Activated naive CD4-positive, alpha-beta T cell treated with Interleukin-2 at 50 U/mL for 16 hours (primary cell): ENCODE data around the gene ANKAR.
"Not testable (repeated sequence)": the region's sequence is repeated elsewhere in the genome, so short reads cannot be mapped to it uniquely, and the experiment has no call there.

Source experiments
- DNase-seq: peaks from one replicate; pipeline ENCODE4 v3.0.0-alpha.2; 2020

Gene ANKAR

DNA sequence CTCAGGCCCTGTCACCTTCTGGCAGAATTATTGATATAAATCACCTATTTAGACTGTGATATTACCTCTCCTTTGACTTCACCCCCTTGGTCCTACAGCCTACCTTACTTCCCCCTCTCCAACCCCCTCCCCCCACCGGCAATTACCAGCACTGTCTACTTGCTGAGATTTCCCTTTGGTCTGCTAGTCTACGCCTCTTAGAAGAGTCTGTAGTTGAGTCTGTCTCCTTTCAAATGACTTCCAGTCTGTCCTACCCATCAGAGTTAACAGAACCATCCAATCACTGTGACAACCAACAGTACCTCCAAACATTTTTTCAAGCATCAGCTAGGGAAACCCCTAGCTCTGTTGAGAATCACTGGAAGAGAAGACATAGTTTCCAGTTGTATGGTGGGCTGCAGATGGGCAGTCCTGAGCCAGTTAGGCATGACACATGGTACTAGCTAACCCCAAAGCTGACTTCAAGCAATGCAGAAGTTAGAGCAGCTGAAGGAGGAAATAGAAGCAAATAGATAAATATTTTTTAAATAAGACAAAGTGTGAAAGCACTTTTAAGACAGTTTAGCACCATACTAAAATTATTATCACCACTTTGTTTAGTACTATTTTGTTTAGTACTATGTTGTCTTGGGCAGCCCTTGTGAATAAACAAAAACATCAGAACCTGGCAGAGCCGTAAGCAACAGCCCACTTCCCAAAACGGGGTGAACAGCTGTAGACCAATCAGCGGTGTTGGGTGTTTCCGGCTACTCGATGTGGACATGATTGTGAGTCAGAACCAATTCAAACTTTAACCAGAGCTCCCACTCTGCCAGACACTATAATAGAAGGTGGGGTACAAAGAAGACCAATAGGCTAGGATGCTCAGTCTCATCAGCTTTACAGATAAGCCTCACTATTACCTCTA is 15.9 kb upstream of the ANKAR start:
- no peak for DNase-seq

DNA sequence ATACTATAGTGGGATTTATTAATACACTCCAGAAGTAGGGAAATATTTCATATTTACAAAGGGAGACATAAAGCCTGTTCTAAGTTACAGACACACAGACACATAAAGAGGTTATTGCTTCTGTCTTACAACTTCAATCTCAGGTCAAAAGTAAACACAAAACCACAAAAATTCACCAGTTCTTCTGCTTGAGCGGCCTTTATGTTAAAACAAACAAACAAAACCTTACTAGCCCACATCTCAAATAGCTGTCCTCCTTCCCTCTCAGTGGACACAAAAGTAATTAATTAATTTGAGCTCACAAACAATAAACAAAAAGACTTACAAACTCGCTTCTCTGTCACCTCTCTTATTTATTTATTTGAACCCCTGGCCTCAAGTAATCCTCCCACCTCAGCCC is 14.7 kb upstream of the ANKAR start:
- no peak for DNase-seq

DNA sequence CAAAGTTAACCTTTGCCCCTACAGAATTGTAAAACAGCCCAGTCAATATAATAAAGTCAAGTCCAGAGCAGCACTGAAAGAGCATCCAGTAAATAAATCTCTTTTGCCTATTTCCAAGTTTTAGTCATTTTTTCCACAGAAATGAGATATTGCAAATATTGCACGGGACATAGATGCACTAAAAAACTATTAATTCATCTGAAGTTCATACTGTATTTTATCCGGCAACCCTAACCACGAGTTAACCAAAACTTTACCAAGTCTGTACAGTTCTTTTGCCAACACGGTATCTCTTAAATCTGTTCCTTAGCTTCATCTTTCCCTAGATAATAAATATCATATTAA is 13.7 kb upstream of the ANKAR start:
- DNase-seq = no peak

DNA sequence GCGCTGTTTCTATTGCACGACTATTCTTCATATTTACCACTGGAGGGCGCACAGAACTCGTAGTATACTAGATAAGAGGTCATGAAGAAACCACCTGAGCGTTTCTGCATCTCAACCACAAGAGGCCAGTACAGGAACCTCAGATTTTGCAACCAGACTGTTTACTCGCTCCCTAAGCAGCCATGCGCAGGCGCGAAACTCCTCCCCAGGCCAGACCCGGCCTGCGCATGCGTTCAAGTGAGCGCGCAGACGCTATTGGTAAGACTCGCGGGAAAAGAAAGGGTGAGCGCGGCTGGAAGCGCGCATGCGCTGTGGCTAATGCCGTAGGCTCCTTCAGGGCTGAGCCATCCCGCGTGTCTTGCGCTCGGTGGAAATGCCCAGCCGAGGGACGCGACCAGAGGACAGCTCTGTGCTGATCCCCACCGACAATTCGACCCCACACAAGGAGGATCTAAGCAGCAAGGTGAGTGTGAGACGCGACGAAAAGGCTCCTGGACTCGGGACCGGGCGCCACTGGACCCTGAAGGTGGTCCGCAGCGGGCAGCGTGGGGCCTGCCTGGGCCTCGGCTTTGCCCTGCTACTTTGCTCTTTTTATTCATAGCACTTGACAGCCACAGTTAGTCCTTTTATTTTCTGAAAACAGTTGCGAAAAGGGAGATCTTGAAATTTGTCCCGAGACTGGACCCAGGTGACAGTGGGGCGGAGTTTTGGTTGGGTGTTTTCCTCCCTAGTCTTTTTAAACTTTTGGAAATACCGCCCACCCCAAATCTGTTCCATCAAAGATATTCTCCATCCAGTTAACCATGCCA is 13.1 kb upstream of the ANKAR start, which contains the start of gene ASNSD1:
Gene ASNSD1 (plus strand): TSS at position 312 of the 809 bp plus-strand sequence. CDS start 4,674 bp downstream, outside the sequence.
- DNase-seq = peak; percentile 98

DNA sequence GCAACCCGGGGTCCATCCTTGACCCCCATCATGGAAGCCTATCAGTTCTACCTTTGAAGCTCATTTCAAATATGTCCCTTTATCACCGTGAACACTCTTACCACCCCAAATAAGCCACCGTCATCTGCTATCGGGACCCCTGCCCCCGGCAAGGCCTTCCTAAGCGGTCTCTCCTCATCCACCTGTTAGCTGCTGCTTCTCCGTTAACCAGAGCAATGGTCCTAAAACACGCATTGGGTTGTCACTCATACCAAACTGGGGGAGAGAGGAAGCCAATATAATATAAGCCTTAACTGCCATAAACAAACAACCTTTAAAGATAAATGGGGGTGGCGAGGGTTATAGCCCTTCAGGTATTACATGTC is 12.5 kb upstream of the ANKAR start:
- no peak for DNase-seq

DNA sequence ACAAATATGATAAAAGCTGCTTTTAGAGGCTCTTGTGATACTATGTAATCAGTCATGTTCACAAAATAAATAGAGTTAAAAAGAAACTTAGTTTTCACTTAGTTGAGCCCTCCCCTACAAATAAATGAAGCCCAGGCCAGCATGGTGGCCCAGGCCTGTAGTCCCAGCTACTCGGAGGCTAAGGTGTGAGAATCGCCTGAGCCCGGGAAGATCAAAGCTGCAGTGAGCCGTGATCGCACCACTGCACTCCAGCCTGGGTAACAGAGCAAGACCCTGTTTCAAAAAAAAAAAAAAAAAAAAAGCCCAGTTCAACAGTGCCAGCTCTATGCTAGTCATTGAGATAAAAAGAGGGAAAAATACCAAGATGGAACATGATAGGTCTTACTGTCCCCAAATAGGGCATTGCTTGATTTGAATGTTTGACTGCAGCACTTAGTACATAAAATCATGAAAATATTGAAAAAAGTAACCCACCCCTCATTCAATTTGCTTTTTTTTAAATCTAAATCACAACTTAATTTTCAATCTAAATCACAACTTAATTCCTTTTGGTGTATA is 11.7 kb upstream of the ANKAR start:
- no peak for DNase-seq

DNA sequence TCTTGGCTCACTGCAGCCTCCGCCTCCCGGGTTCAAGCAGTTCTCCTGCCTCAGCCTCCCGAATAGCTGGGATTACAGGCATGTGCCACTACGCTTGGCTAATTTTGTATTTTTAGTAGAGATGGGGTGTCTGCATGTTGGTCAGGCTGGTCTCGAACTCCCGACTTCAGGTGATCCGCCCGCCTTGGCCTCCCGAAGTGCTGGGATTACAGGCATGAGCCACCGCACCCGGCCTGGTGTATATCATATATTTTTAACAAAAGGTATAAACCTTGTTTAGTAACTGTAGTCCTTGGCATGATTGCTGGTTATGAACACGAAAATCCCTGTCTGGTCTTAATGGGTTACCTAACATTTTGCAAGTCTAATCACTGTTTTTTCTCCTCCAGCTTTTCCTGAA is 11.2 kb upstream of the ANKAR start:
- not testable (repeated sequence) for DNase-seq

DNA sequence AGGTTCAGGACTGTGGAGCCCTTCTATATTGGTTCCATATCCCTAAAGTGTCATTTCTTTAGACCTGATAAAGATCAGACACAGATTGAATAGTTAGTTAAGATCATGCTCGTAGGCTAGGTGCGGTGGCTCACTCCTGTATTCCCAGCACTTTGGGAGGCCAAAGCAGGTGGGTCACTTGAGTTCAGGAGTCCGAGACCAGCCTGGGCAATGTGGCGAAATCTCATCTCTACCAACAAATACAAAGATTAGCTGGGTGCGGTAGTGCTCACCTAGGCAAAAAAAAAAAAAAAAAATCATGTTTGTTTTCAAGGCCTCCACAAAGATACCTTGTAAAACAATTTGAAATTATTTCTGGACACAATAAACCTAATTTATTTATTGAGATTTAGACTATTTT is 4.6 kb upstream of the ANKAR start:
- no peak for DNase-seq

DNA sequence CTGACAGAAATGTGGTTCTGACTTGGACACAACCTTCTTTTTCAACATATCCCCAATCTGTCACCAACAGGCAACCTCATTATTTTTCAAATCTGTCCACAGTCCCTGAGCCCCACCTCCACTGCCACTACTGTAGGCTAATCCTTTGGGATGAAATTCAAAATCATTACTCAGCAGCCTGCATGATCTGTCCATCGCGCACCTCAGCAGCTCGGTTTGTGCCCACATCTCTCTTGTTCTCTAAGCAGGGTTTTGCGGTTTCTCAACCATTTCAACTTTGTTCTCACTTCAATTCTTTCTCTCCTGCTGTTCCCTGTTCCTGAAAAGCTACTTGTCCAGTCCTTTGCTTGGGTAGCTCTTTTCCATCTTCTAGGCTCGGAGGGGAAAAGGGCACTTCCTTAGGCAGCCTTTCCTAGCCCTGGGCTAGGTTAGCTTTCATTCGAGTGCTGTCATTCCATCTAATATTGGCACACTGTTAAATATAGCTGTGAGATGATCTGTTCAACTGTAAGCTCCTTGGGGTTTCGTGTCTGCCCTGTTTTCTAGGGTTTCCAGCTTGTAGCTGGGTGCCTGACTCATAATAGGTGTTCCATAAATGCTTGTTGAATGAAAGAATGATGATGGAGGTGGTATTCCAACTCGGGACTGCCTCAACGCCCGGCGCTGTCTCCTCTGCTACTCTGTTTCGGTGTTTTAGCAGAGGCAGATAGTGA is 653 bp upstream of the ANKAR start:
- no peak for DNase-seq

DNA sequence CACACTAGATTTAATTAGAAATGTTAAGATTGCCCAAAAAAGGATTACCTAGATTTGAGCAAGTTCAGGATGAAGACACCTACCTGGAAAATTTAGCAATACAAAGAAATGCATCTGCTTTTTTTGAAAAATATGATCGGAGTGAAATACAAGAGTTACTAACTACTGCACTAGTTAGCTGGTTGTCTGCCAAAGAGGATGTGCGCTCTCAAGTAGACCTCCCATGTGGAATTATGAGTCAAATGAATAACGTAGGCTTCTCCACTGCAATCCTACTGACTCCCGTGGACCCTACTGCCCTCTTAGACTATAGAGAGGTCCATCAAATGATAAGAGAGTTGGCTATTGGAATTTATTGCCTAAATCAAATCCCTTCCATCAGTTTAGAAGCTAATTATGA is 2.0 kb downstream of the ANKAR start:
- no peak for DNase-seq

DNA sequence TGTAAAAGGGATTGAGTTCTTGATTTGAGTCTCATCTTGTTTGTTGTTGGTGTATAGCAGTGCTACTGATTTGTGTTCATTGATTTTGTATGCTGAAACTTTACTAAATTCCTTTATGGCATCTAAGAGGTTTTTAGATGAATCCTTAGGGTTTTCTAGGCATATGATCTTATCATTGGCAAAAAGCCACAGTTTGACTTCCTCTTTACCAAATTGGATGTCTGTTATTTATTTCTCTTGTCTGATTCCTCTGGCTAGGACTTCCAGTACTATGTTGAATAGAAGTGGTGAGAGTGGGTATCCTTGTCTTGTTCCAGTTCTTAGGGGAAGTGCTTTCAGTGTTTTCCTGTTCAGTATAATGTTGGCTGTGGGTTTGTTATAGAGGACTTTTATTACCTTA is 4.8 kb downstream of the ANKAR start:
- DNase-seq = no peak

DNA sequence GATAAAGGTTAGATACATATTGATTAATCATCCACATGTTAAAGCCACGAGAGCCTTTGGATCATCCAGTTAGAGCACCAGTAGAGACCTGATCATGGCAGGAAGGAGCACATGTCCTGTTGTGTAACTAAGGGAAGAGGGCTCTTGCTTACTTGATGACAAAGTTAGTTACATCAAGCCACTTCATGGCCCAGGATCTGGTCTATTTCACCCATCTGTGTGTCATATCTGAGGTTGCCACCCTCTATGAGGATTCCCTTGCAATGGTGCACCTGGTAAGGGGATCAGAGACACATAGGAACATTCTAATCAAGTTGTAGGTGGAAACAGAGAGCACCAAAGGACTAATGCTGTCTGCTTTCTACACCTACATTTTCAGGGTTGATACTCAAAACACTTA is 6.7 kb downstream of the ANKAR start:
- DNase-seq = no peak

DNA sequence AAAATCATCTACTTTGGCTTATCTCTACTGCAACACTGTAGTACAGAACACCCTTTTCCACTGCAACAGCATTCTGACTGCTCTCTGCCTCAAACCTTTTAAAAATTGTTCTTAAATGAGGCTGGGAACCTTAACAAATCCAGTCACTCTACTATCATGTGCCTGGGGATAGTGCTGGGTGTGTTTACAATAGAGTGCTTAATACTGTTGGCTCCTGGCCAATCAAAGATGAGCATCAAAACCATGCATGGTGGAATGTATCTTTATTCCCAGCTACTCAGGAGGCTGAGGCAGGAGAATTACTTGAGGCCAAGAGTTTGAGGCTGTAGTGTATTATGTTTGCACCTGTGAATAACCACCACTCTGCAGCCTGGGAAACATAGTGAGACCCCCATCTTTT is 7.4 kb downstream of the ANKAR start:
- no peak for DNase-seq

DNA sequence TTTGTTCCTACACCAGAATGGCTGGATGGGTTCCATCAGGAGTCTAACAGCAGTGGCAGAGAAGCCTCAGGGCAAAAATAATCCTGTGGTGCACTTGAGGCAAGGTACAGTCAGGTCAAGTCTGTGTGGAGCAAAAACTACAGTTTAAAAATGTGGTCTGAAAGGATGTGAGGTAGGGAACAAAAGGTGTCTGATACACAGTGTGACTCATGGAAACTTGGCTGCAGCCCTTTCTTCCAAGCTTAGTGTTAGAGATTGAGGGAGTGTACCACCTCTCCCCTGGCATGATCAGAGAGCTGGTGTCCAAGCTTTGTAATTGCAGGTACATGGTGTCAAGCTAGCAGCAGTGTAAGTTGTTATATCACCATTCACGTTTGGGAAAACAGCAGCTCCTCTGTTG is 8.9 kb downstream of the ANKAR start:
- no peak for DNase-seq

DNA sequence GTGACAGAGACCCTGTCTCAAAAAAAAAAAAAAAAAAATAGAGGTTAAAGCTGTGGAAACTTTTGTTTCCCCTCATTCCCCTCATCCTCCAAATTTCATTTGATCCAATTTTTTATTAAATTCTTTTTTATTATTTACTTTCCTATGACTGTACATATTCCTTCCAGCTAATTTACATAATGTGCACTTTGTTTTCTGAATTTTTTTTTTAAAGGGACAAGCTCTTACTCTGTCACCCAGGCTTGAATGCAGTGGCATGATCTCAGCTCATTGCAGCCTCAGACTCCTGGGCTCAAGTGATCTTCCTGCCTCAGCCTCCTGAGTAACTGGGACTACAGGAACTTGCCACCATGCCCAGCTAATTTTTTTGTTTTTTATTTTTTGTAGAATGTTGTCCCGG is 10.3 kb downstream of the ANKAR start:
- no peak for DNase-seq

DNA sequence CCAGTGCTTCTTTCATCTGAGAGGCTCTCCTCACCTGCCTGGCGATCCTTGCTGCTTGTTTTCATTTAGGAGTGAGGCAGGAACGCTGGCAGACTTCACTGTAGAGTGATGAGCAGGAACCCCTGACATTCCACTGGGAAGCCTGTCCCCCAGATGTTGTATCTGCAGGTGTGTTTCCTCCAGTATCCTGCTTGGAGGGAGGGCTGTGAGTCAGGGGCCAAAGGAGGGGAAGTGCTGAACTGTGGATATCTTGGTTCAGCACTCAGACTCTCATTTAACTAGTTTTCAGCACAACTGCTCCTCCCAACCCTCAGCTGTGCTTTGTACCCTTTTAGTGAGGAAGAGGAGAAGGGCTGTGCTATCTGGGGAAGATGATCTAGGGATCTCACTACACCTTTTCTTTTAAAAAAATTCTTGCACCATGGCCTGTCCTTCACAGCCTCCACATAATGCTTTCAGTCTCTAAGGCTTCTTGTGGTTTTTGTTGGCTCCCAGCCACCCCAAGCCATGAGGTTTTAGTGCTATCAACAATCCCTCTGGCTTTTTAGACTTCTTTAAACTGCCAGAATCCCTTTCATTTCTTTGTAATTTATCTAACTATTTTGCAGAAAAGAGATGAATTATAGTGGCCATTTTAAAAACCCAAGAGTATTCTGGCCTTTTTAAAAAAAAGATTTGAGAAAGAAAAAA is 11.2 kb downstream of the ANKAR start:
- no peak for DNase-seq

DNA sequence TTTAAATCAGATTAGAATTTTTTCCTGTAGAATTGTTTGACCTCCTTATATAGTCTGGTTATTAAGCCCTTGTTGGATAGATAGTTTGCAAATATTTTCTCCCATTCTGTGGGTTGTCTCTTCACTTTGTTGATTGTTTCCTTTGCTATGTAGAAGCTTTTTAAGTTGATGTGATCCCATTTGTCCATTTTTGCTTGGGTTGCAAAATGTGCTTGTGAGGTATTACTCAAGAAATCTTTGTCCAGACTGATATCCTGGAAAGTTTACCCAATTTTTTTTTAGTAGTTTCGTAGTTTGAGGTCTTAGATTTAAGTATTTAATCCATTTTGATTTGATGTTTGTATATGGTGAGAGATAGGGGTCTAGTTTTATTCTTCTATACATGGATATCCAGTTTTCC is 13.3 kb downstream of the ANKAR start:
- not testable (repeated sequence) for DNase-seq

DNA sequence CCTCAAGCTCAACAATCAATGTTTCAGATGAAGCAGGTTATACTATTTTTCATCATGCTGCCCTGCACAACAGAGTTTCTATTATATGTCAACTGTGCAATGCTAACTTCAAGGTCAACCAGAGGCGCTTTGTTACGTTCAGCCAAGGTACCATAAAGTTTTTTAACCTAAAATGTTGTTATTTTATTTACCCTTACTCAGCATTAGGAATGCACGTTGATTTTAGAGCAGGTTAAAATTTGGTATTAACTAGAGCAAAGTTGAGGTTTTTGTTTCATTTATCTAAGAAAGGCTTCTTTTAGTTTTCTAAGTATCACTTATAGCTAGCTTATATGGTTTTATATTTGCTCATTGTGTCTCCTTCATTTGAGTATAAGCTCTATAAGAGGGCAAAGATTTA is 21.8 kb downstream of the ANKAR start:
- no peak for DNase-seq

DNA sequence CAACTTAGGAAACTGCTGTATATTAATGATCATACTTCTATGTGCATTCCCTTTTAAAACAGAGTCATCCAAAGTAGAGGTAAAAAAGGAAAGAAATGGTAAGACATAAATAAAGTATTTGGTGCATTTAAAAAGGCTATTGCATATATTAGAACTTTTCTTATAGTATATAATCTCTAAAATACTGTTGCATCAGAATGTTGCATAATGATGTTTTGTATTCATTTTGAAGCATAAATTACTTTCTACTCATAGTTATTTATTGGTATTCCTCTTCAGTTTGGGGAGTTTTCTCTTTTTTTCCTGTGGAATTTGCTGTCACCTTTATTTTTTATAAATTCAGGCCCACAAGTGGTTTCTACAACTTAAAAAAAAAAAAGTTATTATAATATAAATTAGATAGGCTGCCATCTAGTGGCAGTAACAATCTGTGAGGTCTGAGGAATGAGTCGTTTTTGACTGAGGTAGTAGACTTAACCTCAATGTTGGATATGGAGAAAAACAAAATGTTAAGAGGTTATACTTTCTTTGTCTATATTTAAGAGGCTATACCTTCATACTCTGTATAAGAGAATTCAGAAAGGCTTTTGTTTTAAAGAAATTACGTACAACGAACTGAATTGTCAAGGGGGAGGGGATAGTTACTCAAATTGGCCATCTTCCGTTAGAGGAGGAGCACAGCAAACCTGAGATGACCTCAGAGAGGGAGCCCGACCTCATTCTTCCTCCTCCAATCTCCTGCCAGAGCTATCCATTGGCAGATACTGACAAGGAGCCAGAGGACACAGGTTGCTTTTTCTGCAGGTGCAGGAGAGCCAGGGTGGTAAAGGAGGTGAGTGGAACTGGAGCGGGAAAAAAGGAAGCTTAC is 23.8 kb downstream of the ANKAR start:
- peak; percentile 22 for DNase-seq

DNA sequence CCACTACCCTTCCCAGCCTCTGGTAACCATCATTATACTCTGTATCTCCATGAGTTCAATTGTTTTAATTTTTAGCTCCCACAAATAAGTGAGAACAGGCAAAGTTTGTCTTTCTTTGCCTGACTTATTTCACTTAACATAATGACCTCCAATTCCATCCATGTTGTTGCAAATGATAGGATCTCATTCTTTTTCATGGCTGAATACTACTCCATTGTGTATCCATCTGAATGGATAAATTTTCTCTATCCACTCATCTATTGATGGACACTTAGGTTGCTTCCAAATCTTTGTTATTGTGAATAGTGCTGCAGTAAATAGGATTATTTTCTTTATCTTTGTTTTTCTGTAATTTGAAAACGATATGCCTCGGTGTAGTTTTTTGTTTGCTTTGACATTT is 26.2 kb downstream of the ANKAR start:
- no peak for DNase-seq

DNA sequence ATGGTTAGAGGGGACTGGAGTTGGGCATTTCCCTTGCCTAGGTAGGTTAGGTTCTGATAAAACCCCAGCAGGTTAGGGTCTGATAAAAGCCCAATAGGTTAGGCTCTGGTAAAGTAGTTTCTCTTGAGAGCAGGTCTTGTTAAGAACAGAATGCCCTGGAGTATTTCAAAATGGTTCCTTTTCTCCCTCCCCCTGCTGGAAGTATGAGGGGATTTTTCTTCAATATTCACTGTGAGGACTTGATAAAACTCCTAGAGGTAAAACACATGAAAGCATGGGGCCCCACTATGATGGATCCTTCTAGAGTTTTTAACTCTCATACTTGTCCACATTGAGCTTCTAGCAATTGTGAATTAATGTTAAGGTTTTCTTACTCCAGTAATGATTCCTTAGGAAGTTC is 27.6 kb downstream of the ANKAR start:
- no peak for DNase-seq
